ENCODE data around the gene TNFAIP1.

Gene TNFAIP1

GRCh38 chr17:28340374-28340773, 4.8 kb downstream of the TNFAIP1 start:
- intact Hi-C loops (cut with DNase I) = no loop called here
- peak in 15 of 42 donors; percentile 8 to 65 (median 32) for DNase-seq

- intact Hi-C loops (cut with DNase I) = no loop called here
- no peak for DNase-seq
Measured at GRCh38 chr17:28341516-28341915, 6.0 kb downstream of the TNFAIP1 start.

- DNase-seq = no peak
- intact Hi-C loops (cut with DNase I) = no loop called here
Measured at GRCh38 chr17:28342313-28342712, 6.8 kb downstream of the TNFAIP1 start.

GRCh38 chr17:28343491-28343932, 8.0 kb downstream of the TNFAIP1 start:
- intact Hi-C loops (cut with DNase I) = no loop called here
- DNase-seq = no peak

- DNase-seq = no peak
- intact Hi-C loops (cut with DNase I) = no loop called here
Measured at GRCh38 chr17:28344011-28344410, 8.4 kb downstream of the TNFAIP1 start.

- intact Hi-C loops (cut with DNase I) = no loop called here
- no peak for DNase-seq
Measured at GRCh38 chr17:28344435-28344901, 8.9 kb downstream of the TNFAIP1 start.

- intact Hi-C loops (cut with DNase I) = no loop called here
- DNase-seq = no peak
Measured at GRCh38 chr17:28345419-28346198, 10.0 kb downstream of the TNFAIP1 start.

GRCh38 chr17:28346199-28346580, 10.6 kb downstream of the TNFAIP1 start:
- no peak for DNase-seq
- intact Hi-C loops (cut with DNase I) = no loop called here

- intact Hi-C loops (cut with DNase I) = no loop called here
- DNase-seq = no peak
Measured at GRCh38 chr17:28346746-28347246, 11.2 kb downstream of the TNFAIP1 start.

- no peak for DNase-seq
- intact Hi-C loops (cut with DNase I) = no loop called here
Measured at GRCh38 chr17:28347261-28347891, 11.8 kb downstream of the TNFAIP1 start.

GRCh38 chr17:28348979-28349378, 13.4 kb downstream of the TNFAIP1 start:
- DNase-seq = no peak
- intact Hi-C loops (cut with DNase I) = no loop called here

GRCh38 chr17:28350271-28350670, 14.7 kb downstream of the TNFAIP1 start:
- no peak for DNase-seq

GRCh38 chr17:28357061-28357900, 21.7 kb downstream of the TNFAIP1 start, which contains the start of gene POLDIP2:
POLDIP2 (minus strand) TSS chr17:28357527; CDS start chr17:28357448, 79 bp downstream.
- DNase-seq = peak; percentile 88 to 99 (median 96)
- intact Hi-C loops (cut with DNase I) = loop anchor here (1.0 to 2.0 kb wide), 2 partner anchors 22 to 38 kb away; partner anchors contain the start of genes IFT20, TMEM97 and TNFAIP1

More at GRCh38 chr17:28350271-28350670, 14.7 kb downstream of the TNFAIP1 start:
- intact Hi-C loops (cut with DNase I) = no loop called here

- intact Hi-C loops (cut with DNase I) = loop anchor here (1.0 to 2.0 kb wide), 2 partner anchors 23 to 39 kb away; partner anchors contain the start of genes IFT20, TMEM97 and TNFAIP1
- DNase-seq = no peak
Measured at GRCh38 chr17:28357901-28358197, 22.3 kb downstream of the TNFAIP1 start.

- intact Hi-C loops (cut with DNase I) = no loop called here
- DNase-seq = no peak
Measured at GRCh38 chr17:28363186-28363585, 27.6 kb downstream of the TNFAIP1 start.

- intact Hi-C loops (cut with DNase I) = no loop called here
- no peak for DNase-seq
Measured at GRCh38 chr17:28363776-28364650, 28.5 kb downstream of the TNFAIP1 start.

- intact Hi-C loops (cut with DNase I) = no loop called here
- DNase-seq = no peak
Measured at GRCh38 chr17:28364665-28365363, 29.3 kb downstream of the TNFAIP1 start, which contains the start of gene SEBOX. SEBOX (minus strand) TSS chr17:28365199; CDS start chr17:28365151, 48 bp downstream.

- intact Hi-C loops (cut with DNase I) = no loop called here
- DNase-seq = no peak
Measured at GRCh38 chr17:28365487-28365886, 29.9 kb downstream of the TNFAIP1 start.

Data from head of caudate nucleus (tissue), 42 donors.